Adrenal gland (tissue), 12 donors: Measurements from ENCODE around the gene EFNA5. TPM values are rescaled to one million over a fixed set of nuclear protein-coding genes. Genes with fewer than 3 reads are reported as not detected.

Experiments
- DNase-seq, 7 donors: peaks; one replicate each; pipeline ENCODE4 v3.0.0-alpha.2; 2019 to 2020
- H3K27ac ChIP-seq, 5 donors: fragments of 200-600 bp; sonication (generic) in 4 of 5; 1 replicate in 3 of 5; 2 replicates in 2 of 5; pipeline versions ENCODE4 v1.5.1 to v1.8.0; 2016 to 2020; ENCODE audit warnings: mild to moderate bottlenecking in 1 of 5
- H3K27me3 ChIP-seq: fragments of 200-600 bp; 2 replicates; pipeline ENCODE4 v1.8.0; 2021
- H3K36me3 ChIP-seq, 2 donors: fragments of 200-600 bp; replicated peaks in 1 of 2; 1 replicate in 1 of 2; 2 replicates in 1 of 2; pipeline versions ENCODE4 v1.5.1 to v1.8.0; 2018 to 2022
- H3K4me1 ChIP-seq, 2 donors: fragments of 200-600 bp; replicated peaks in 1 of 2; 1 replicate in 1 of 2; 2 replicates in 1 of 2; pipeline versions ENCODE4 v1.5.1 to v1.8.0; 2018 to 2021
- H3K4me3 ChIP-seq, 4 donors: fragments of 200-600 bp; sonication (generic) in 3 of 4; one replicate each; pipeline ENCODE4 v1.5.1; 2016 to 2018
- H3K9me3 ChIP-seq, 3 donors: fragments of 200-600 bp; sonication (generic) in 1 of 3; replicated peaks in 1 of 3; 1 replicate in 2 of 3; 2 replicates in 1 of 3; pipeline versions ENCODE4 v1.5.1 to v1.8.0; 2016 to 2021
- POLR2A ChIP-seq, 2 donors: fragments of 450-650 bp; IDR thresholded peaks; one replicate each; pipeline ENCODE4 v1.6.1; 2017; ENCODE audit warnings: antibody characterized with exemption in 2 of 2, mild to moderate bottlenecking in 2 of 2, moderate library complexity in 1 of 2
- WGBS, 4 donors: extraction: QIAGEN DNeasy Blood & Tissue Kit in 2 of 4; methylation state at CpG; one replicate each; pipeline versions ENCODE4 v1.1.5 to v1.1.7; 2013 to 2017; 5-methylcytosine and 5-hydroxymethylcytosine counted together
- intact Hi-C, 2 donors: fragments of 100-400 bp; cut with DNase I; formaldehyde crosslinking; loops; one replicate each; pipeline versions ENCODE4 v1.14.1 to v1.15.0; 2022 to 2023
- polyA plus RNA-seq, 3 donors: library from polyadenylated mRNA; stranded (reverse); fragments of 200-250 nt in 2 of 3; fragments of 350-450 nt in 1 of 3; fragmentation: Illumina TruSeq in 1 of 3; extraction: RNeasy Lipid Tissue Mini Kit (QIAGEN cat#74804) in 1 of 3; gene quantifications; one replicate each; pipeline ENCODE4 v1.2.3, GENCODE V29; 2013 to 2014
- total RNA-seq, 9 donors: library from RNA; depleted of rRNA in 4 of 9; stranded (reverse); fragments of >200 nt in 4 of 9; fragments of 120-200 nt in 1 of 9; fragmentation: NEBNext Ultra II Directional in 1 of 9; extraction: Animal tissue kit (Norgen Biotek cat#: 25700) in 1 of 9; gene quantifications; one replicate each; pipeline versions ENCODE4 v1.1.0 to v1.2.4, GENCODE V29; 2013 to 2023
- TF ChIP-seq, protein P1 (sequence below), 6 experiments: fragments of 450-650 bp in 4 of 6; fragments of 200-600 bp in 2 of 6; sonication (generic) in 1 of 6; IDR thresholded peaks; 1 replicate in 5 of 6; 2 replicates in 1 of 6; pipeline versions ENCODE4 v1.5.1 to v1.8.0; 2016 to 2021; ENCODE audit warnings: antibody characterized with exemption in 6 of 6, mild to moderate bottlenecking in 2 of 6, moderate library complexity in 1 of 6
- donor health status: healthy with polysubstance abuse.
- donor health status: Bipolar disorder and iron deficiency.
- donor health status: DM: yes; HTN: yes; CAD: no.
- donor health status: DM: no; HTN: no; CAD: no.
- donor health status: DM: no; HTN: no; CAD: no.
- donor health status: DM: yes; HTN: yes; CAD: no.

The EFNA5 gene
- total and polyA plus RNA-seq, 12 donors, result 0.06 to 11.8 (median 1.6) TPM

DNA sequence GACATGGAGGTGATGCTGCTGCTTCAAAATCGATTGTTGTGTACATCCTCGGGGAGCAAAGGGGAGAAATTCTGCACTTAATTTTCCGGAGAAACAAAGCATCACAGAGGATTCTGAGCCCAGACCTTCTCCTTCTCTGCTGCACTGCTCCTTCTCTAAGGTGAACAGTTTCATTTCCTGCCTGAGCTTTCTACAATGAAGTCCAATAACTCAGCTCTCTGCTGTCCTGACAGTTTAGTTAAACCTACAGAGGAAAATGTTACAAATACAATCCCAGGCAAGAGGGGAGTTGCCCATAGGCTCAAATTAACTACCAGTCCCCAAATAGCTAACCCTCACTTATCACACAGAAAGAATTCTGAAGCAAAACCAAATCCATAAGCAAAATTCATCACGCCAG, 206.3 kb downstream of the EFNA5 start:
- H3K4me1 ChIP-seq, result no peaks in the 10 kb centered on the region
- WGBS, 4 donors, result 72 to 83% (median 75%) methylated on average over 4 of the region's 4 CpGs
- no peaks in the 10 kb centered on the region for H3K36me3 ChIP-seq
- intact Hi-C loops, result no loop called here
- H3K27ac ChIP-seq, result no peak overlapping the region
- no peak for DNase-seq
- no peaks in the 10 kb centered on the region for H3K27me3 ChIP-seq
- no peaks in the 10 kb centered on the region for H3K9me3 ChIP-seq
- H3K4me3 ChIP-seq, result no peak overlapping the region
- TF ChIP-seq, protein P1, sequence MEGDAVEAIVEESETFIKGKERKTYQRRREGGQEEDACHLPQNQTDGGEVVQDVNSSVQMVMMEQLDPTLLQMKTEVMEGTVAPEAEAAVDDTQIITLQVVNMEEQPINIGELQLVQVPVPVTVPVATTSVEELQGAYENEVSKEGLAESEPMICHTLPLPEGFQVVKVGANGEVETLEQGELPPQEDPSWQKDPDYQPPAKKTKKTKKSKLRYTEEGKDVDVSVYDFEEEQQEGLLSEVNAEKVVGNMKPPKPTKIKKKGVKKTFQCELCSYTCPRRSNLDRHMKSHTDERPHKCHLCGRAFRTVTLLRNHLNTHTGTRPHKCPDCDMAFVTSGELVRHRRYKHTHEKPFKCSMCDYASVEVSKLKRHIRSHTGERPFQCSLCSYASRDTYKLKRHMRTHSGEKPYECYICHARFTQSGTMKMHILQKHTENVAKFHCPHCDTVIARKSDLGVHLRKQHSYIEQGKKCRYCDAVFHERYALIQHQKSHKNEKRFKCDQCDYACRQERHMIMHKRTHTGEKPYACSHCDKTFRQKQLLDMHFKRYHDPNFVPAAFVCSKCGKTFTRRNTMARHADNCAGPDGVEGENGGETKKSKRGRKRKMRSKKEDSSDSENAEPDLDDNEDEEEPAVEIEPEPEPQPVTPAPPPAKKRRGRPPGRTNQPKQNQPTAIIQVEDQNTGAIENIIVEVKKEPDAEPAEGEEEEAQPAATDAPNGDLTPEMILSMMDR (IDR thresholded peaks at IDR 0.05), result no peak
- TF ChIP-seq POLR2A (IDR thresholded peaks at IDR 0.05), result no peak

DNA sequence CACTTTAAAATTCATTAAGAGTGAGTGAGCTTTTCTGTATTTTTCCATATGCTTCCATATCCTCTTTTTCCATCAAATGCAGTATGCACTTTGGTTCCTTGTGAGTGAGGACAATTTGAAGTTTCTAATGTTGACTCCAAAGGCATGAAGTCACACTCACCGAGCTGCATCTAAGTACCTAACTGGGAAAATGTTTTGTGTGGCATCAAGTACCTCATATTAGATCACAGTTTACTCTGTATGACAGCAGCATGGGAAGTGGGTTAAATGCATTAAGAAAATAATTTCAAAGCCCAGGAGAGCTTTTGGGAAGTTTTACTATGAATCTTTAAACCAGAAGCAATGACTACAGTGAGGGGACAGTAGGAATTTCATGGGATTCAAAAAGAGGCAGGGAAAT, 207.0 kb downstream of the EFNA5 start:
- H3K27ac ChIP-seq, result no peak overlapping the region
- intact Hi-C loops, result no loop called here
- H3K36me3 ChIP-seq, result no peaks in the 10 kb centered on the region
- H3K4me3 ChIP-seq, result no peak overlapping the region
- H3K4me1 ChIP-seq, result no peaks in the 10 kb centered on the region
- 74 to 88% (median 86%) methylated on average over 1 of the region's 1 CpG for WGBS, 4 donors
- no peak for TF ChIP-seq POLR2A (IDR thresholded peaks at IDR 0.05)
- TF ChIP-seq, protein P1 (IDR thresholded peaks at IDR 0.05), result no peak
- H3K27me3 ChIP-seq, result no peaks in the 10 kb centered on the region
- no peak for DNase-seq
- H3K9me3 ChIP-seq, result no peaks in the 10 kb centered on the region

- intact Hi-C loops, result no loop called here
- Histone ChIP-seq H3K4me3 (no peak overlapping the region), H3K27ac (no peak overlapping the region), H3K27me3 (no peaks in the 10 kb centered on the region), H3K4me1 (no peaks in the 10 kb centered on the region), H3K36me3 (no peaks in the 10 kb centered on the region), H3K9me3 (no peaks in the 10 kb centered on the region)
- DNase-seq, result no peak
- TF ChIP-seq POLR2A (IDR thresholded peaks at IDR 0.05), result no peak
- TF ChIP-seq, protein P1 (IDR thresholded peaks at IDR 0.05), result no peak
- 84 to 88% (median 85%) methylated on average over 5 of the region's 5 CpGs for WGBS, 4 donors
These were observed 209.0 kb downstream of the EFNA5 start for GRCh38 chr5:107461770-107462169.

DNA sequence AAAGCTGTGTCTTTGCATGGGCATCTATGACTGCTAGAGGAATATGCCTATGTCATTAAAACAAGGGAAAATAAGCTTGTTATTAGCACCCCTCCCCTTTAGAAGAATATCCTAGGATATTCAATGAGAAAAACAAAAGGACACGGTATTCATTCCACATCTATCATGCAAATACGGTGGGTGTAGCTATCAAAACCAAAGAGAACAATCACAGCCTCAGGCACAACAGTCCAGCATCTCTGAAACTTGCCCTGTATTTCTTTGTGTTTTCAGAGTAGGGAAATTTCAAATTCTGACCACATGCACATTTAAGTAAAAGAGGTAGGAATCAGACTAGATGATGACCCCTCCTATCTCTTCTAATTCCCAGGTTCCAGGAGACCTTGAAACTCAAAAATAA, 209.9 kb downstream of the EFNA5 start:
- intact Hi-C loops, result no loop called here
- WGBS, 4 donors, result 75 to 88% (median 81%) methylated on average over 2 of the region's 2 CpGs

More for the DNA sequence above, 209.9 kb downstream of the EFNA5 start:
- TF ChIP-seq, protein P1 (IDR thresholded peaks at IDR 0.05), result no peak
- no peak for TF ChIP-seq POLR2A (IDR thresholded peaks at IDR 0.05)
- Histone ChIP-seq H3K9me3 (no peaks in the 10 kb centered on the region), H3K27ac (no peak overlapping the region), H3K4me1 (no peaks in the 10 kb centered on the region), H3K4me3 (no peak overlapping the region), H3K36me3 (no peaks in the 10 kb centered on the region), H3K27me3 (no peaks in the 10 kb centered on the region)
- DNase-seq, result no peak
